ENCODE measurements around the gene HAAO. TPM values are rescaled to one million over a fixed set of nuclear protein-coding genes. Genes with fewer than 3 reads are reported as not detected.

The HAAO gene
- total and polyA plus RNA-seq, 2 experiments from 2014 or later, result 0.36 TPM; not detected in 1

DNA sequence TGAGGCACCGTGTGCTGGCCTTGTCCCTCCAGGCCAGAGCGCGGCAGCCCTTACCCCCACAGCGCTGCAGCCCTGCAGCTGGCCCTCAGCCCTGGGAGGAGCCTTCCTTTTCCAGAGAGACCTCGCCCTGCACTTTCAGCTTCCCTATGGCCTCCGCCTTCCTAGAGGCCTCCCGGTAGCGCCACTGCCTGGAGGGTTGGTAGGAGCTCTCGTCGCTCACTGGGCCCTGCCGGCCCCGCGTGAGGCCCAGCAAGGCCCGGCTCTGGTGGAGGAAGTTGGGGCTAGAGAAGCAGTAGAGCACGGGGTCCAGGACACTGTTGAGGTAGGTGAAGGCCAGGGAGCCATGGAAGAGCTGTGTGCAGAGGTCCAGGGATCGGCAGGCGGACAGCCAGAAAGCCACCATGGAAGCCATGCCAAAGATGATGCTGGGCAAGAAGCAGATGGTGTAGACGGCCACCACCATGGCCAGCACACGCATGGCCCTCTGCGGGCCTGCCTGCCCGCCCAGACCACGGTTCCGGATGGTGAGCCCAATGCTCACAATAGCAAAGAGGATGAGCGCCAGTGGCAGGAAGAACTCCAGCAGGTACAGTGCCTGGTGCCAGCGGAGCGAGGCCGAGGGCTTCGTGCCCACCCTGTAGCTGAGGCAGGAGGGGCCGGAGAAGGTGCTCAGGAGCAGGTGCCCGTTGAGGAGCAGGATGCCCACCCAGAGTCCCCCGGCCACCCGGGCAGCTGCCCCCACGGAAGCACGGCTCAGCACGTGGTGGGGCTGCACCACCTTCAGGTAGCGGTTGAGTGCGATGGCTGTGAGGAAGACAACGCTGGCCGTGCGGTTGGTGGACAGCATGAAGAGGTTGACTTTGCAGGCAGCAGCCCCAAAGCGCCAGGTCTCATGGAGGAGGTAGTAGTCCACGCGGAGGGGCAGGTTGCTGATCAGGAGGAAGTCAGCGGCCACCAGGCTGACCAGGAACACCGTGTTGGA lies 29.3 kb downstream of the HAAO start:
- WGBS, 2 experiments (ENCODE audit: low coverage in 1 of 2, low lambda C conversion rate in 2 of 2, missing lambda C conversion rate in 2 of 2), result 92% methylated on average over 42 to 45 of the region's 45 CpGs
- Histone ChIP-seq H3K4me3 (no peak overlapping the region), H3K27ac (no peak overlapping the region), H3F3A (ENCODE audit: insufficient read depth) (no peaks in the 10 kb centered on the region), H3K27me3 (replicated peaks; ENCODE audit: insufficient read depth) (no peaks in the 10 kb centered on the region), H4K20me1 (ENCODE audit: insufficient read depth) (no peaks in the 10 kb centered on the region), H2AFZ (no peak overlapping the region), H3K9ac (no peak overlapping the region), H3K79me2 (ENCODE audit: insufficient read depth) (no peaks in the 10 kb centered on the region), H3K9me3 (ENCODE audit: low read depth) (no peaks in the 10 kb centered on the region), H3K36me3 (ENCODE audit: low read depth) (no peaks in the 10 kb centered on the region), H3K9me2 (ENCODE audit: insufficient read depth) (no peaks in the 10 kb centered on the region), H3K4me2 (ENCODE audit: unreplicated experiment) (no peak overlapping the region), H3K4me1 (ENCODE audit: insufficient read depth) (no peaks in the 10 kb centered on the region)
- TF ChIP-seq EZH2 (IDR thresholded peaks at IDR 0.05; ENCODE audit: insufficient read depth, poor library complexity, severe bottlenecking), result no peak
- TF ChIP-seq EZH2phosphoT487 (IDR thresholded peaks at IDR 0.05; ENCODE audit: insufficient read depth, low read depth), result no peak
- DNase-seq, result no peak
- in situ Hi-C loops (cut with MboI), result no loop called here

- Histone ChIP-seq H3K79me2 (ENCODE audit: insufficient read depth) (no peaks in the 10 kb centered on the region), H3K27ac (no peak overlapping the region), H3K4me2 (ENCODE audit: unreplicated experiment) (no peak overlapping the region), H3K27me3 (replicated peaks; ENCODE audit: insufficient read depth) (no peaks in the 10 kb centered on the region), H4K20me1 (ENCODE audit: insufficient read depth) (no peaks in the 10 kb centered on the region), H3K9ac (no peak overlapping the region), H3K9me2 (ENCODE audit: insufficient read depth) (no peaks in the 10 kb centered on the region), H2AFZ (no peak overlapping the region), H3K4me3 (no peak overlapping the region), H3K9me3 (ENCODE audit: low read depth) (no peaks in the 10 kb centered on the region), H3K4me1 (ENCODE audit: insufficient read depth) (no peaks in the 10 kb centered on the region), H3F3A (ENCODE audit: insufficient read depth) (no peaks in the 10 kb centered on the region), H3K36me3 (ENCODE audit: low read depth) (no peaks in the 10 kb centered on the region)
- in situ Hi-C loops (cut with MboI), result no loop called here
- WGBS, 2 experiments (ENCODE audit: low coverage in 1 of 2, low lambda C conversion rate in 2 of 2, missing lambda C conversion rate in 2 of 2), result 85 to 90% methylated on average over 5 of the region's 5 CpGs
- TF ChIP-seq EZH2 (IDR thresholded peaks at IDR 0.05; ENCODE audit: insufficient read depth, poor library complexity, severe bottlenecking) (no peak), EZH2phosphoT487 (IDR thresholded peaks at IDR 0.05; ENCODE audit: insufficient read depth, low read depth) (no peak)
- DNase-seq, result no peak
Measured at GRCh38 chr2:42762155-42762554, 30.2 kb downstream of the HAAO start.

DNA sequence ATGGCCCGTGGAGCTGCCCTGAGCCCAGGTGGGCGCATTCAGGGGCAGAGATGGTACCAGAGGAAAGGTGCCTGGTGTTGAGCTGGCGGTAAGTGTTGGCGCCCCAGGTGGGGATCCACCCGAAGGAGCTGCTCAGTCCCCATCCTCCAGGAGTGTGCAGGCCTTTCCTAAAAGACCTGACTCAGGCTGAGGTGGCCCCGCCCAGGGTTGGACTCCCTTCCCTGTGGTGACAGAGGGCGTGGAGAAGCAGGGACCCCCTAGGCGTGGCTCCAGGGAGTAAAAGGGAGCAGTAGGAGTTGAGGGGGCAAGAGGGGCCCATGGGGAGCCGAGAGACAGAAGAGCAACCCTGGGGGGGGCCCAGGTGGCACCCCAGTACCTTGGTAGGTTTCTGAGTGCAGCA lies 30.8 kb downstream of the HAAO start:
- no peak overlapping the region for H3K27ac ChIP-seq
- in situ Hi-C loops (cut with MboI), result no loop called here
- 89 to 90% methylated on average over 8 to 9 of the region's 9 CpGs for WGBS, 2 experiments (ENCODE audit: low coverage in 1 of 2, low lambda C conversion rate in 2 of 2, missing lambda C conversion rate in 2 of 2)
- H3K4me2 ChIP-seq (ENCODE audit: unreplicated experiment), result no peak overlapping the region
- no peaks in the 10 kb centered on the region for H3K9me2 ChIP-seq (ENCODE audit: insufficient read depth)
- no peak overlapping the region for H3K9ac ChIP-seq
- H3F3A ChIP-seq (ENCODE audit: insufficient read depth), result no peaks in the 10 kb centered on the region
- H3K4me1 ChIP-seq (ENCODE audit: insufficient read depth), result no peaks in the 10 kb centered on the region
- no peaks in the 10 kb centered on the region for H3K36me3 ChIP-seq (ENCODE audit: low read depth)
- no peaks in the 10 kb centered on the region for H3K27me3 ChIP-seq (replicated peaks; ENCODE audit: insufficient read depth)
- no peaks in the 10 kb centered on the region for H4K20me1 ChIP-seq (ENCODE audit: insufficient read depth)
- no peaks in the 10 kb centered on the region for H3K9me3 ChIP-seq (ENCODE audit: low read depth)
- TF ChIP-seq EZH2phosphoT487 (IDR thresholded peaks at IDR 0.05; ENCODE audit: insufficient read depth, low read depth) (no peak), EZH2 (IDR thresholded peaks at IDR 0.05; ENCODE audit: insufficient read depth, poor library complexity, severe bottlenecking) (no peak)
- no peak for DNase-seq
- no peak overlapping the region for H3K4me3 ChIP-seq
- H3K79me2 ChIP-seq (ENCODE audit: insufficient read depth), result no peaks in the 10 kb centered on the region
- no peak overlapping the region for H2AFZ ChIP-seq

GRCh38 chr2:42758751-42759150 lies 33.6 kb downstream of the HAAO start:
- no peaks in the 10 kb centered on the region for H3K9me3 ChIP-seq (ENCODE audit: low read depth)
- no peak overlapping the region for H2AFZ ChIP-seq
- no peak overlapping the region for H3K27ac ChIP-seq
- H3K9me2 ChIP-seq (ENCODE audit: insufficient read depth), result no peaks in the 10 kb centered on the region
- H4K20me1 ChIP-seq (ENCODE audit: insufficient read depth), result no peaks in the 10 kb centered on the region
- WGBS, 2 experiments (ENCODE audit: low coverage in 1 of 2, low lambda C conversion rate in 2 of 2, missing lambda C conversion rate in 2 of 2), result 95 to 100% methylated on average over 1 of the region's 1 CpG
- TF ChIP-seq EZH2phosphoT487 (IDR thresholded peaks at IDR 0.05; ENCODE audit: insufficient read depth, low read depth) (no peak), EZH2 (IDR thresholded peaks at IDR 0.05; ENCODE audit: insufficient read depth, poor library complexity, severe bottlenecking) (no peak)
- H3K27me3 ChIP-seq (replicated peaks; ENCODE audit: insufficient read depth), result no peaks in the 10 kb centered on the region
- no peaks in the 10 kb centered on the region for H3K79me2 ChIP-seq (ENCODE audit: insufficient read depth)
- peaks cover 21% of the 10 kb centered on the region for H3K4me1 ChIP-seq (ENCODE audit: insufficient read depth)
- H3K36me3 ChIP-seq (ENCODE audit: low read depth), result no peaks in the 10 kb centered on the region
- no peak overlapping the region for H3K9ac ChIP-seq
- H3K4me2 ChIP-seq (ENCODE audit: unreplicated experiment), result no peak overlapping the region
- in situ Hi-C loops (cut with MboI), result no loop called here
- H3K4me3 ChIP-seq, result no peak overlapping the region
- H3F3A ChIP-seq (ENCODE audit: insufficient read depth), result peaks cover 13% of the 10 kb centered on the region; the same call in 1 of the 2 replicates
- no peak for DNase-seq
